HAP-1 (cell line): ENCODE results near the gene OR13C9.

Source experiments
- DNase-seq, 2 experiments: peaks; one replicate each; pipeline ENCODE4 v3.0.0-alpha.2; 2016 to 2020; ENCODE audit warnings: low spot score in 2 of 2
- H3K27me3 ChIP-seq: fragments of 250-450 bp; sonication (Bioruptor Pico); 2 replicates; pipeline ENCODE4 v1.5.1; 2020; ENCODE audit warnings: low read depth, mild to moderate bottlenecking, moderate library complexity
- H3K36me3 ChIP-seq: fragments of 250-450 bp; sonication (Bioruptor Pico); replicated peaks from 2 replicates; pipeline ENCODE4 v1.5.1; 2020; ENCODE audit warnings: mild to moderate bottlenecking
- H3K4me1 ChIP-seq: fragments of 250-450 bp; sonication (Bioruptor Pico); 2 replicates; pipeline ENCODE4 v1.5.1; 2020; ENCODE audit warnings: mild to moderate bottlenecking
- H3K4me3 ChIP-seq: fragments of 250-450 bp; sonication (Bioruptor Pico); 2 replicates; pipeline ENCODE4 v1.5.1; 2020; ENCODE audit warnings: mild to moderate bottlenecking, moderate library complexity
- H3K9me3 ChIP-seq: fragments of 250-450 bp; sonication (Bioruptor Pico); 2 replicates; pipeline ENCODE4 v1.5.1; 2020; ENCODE audit warnings: mild to moderate bottlenecking, moderate library complexity
- in situ Hi-C: fragments of 300-500 bp; cut with MboI; formaldehyde crosslinking; loops from 3 replicates; pipeline ENCODE4 v1.14.3; 2020; ENCODE audit warnings: low sequenced_read_pairs, inconsistent platforms, mixed read lengths

OR13C9 gene

GRCh38 chr9:104586496-104587180 lies 31.4 kb downstream of the OR13C9 start:
- H3K4me3 ChIP-seq, result no peak overlapping the region

GRCh38 chr9:104580562-104580961 lies 37.4 kb downstream of the OR13C9 start:
- H3K36me3 ChIP-seq, result no peaks in the 10 kb centered on the region
- no peak for DNase-seq
- H3K4me3 ChIP-seq, result no peak overlapping the region
- no peaks in the 10 kb centered on the region for H3K27me3 ChIP-seq
- in situ Hi-C loops, result no loop called here
- no peaks in the 10 kb centered on the region for H3K4me1 ChIP-seq
- no peaks in the 10 kb centered on the region for H3K9me3 ChIP-seq

More at GRCh38 chr9:104586496-104587180, 31.4 kb downstream of the OR13C9 start:
- Histone ChIP-seq H3K4me1 (no peaks in the 10 kb centered on the region), H3K9me3 (no peaks in the 10 kb centered on the region), H3K27me3 (no peaks in the 10 kb centered on the region), H3K36me3 (no peaks in the 10 kb centered on the region)
- DNase-seq, result no peak
- in situ Hi-C loops, result no loop called here

DNA sequence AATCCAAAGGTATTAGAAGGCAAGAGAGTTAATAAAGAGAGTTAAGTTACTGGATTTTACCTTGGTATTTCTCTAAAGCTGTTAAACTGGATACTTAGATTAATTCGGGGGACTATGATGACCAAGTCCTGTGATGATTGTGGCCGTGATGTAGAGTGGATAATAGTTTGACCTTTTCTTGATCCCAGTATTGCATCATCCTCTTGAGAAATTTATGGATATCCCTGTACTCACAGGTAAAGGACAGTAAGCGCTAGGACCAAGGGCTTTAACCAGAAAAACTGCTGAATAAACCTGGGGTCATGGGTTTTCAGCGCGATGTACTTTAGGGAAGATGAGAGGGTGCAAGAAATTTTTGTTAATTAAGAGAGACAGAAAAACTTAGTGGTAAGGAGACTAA lies 40.7 kb downstream of the OR13C9 start:
- in situ Hi-C loops, result no loop called here
- Histone ChIP-seq H3K27me3 (no peaks in the 10 kb centered on the region), H3K36me3 (no peaks in the 10 kb centered on the region), H3K9me3 (no peaks in the 10 kb centered on the region), H3K4me3 (no peak overlapping the region), H3K4me1 (no peaks in the 10 kb centered on the region)
- no peak for DNase-seq

DNA sequence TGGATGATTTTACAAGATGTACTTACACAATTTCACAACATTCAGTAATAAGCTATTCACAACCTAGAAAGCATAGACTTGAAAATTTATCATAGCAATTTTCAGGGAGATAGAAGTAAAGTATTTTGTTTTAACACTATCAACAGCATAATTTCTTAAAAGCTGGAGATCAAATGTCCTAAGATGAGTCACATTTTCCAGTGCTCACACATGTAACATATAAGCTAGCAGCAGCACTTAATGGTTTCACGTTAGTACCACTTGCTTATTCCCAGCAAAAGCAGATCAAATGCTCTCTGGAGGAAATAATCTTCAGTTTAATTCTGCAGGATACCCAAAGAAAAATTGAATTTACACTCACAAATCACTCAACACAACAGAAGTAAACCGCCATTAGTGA lies 42.5 kb downstream of the OR13C9 start:
- H3K4me3 ChIP-seq, result no peak overlapping the region
- H3K36me3 ChIP-seq, result no peaks in the 10 kb centered on the region
- in situ Hi-C loops, result no loop called here
- H3K27me3 ChIP-seq, result no peaks in the 10 kb centered on the region
- H3K4me1 ChIP-seq, result no peaks in the 10 kb centered on the region
- no peak for DNase-seq
- no peaks in the 10 kb centered on the region for H3K9me3 ChIP-seq

DNA sequence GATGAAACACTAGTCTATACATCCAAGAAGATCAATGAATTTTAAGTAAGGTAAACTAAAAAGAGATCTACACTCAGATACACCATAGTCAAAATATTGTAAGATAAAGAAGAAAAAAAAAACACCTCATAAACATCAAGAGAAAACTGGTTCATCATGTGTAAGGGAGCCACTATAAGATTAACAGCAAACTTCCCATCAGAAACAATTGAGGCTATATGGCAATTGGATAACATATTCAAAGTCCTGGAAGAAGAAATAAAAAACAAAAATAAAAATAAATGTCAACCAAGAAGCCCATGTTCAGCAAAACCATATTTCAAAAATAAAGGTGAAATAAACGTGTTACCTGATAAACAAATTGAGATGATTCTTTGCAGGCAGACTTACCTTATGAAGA lies 45.4 kb downstream of the OR13C9 start:
- no peak overlapping the region for H3K4me3 ChIP-seq
- no peaks in the 10 kb centered on the region for H3K36me3 ChIP-seq
- H3K4me1 ChIP-seq, result no peaks in the 10 kb centered on the region
- in situ Hi-C loops, result loop anchor here (25.0 kb wide), 1 partner anchor 90 kb away; no protein-coding TSS in a partner anchor
- DNase-seq, result no peak
- no peaks in the 10 kb centered on the region for H3K9me3 ChIP-seq
- no peaks in the 10 kb centered on the region for H3K27me3 ChIP-seq

DNA sequence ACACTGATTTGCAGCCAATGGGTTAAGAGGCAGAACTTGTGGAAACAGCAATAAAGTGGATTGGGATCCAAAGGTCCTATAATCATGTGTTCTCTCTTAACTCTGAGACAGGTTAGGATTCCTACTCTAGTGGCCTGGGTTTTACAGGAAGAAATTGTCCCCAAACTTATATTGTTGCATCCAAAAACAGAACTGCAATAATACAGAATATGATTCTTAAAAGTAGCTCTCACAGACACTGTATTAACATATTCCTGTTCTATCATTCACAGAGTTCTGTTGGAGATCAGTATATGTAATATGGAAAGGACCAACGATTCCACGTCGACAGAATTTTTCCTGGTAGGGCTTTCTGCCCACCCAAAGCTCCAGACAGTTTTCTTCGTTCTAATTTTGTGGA lies 49.1 kb downstream of the OR13C9 start, which contains the start of gene OR13C8:
Gene OR13C8, plus strand, starts transcription at position 301 of the 400 bp plus-strand sequence. Its CDS starts 0 bp downstream, at position 301.
- in situ Hi-C loops, result loop anchor here (25.0 kb wide), 1 partner anchor 93 kb away; no protein-coding TSS in a partner anchor
- no peaks in the 10 kb centered on the region for H3K4me1 ChIP-seq
- no peak for DNase-seq

More for the DNA sequence above, 49.1 kb downstream of the OR13C9 start, which contains the start of gene OR13C8:
- no peaks in the 10 kb centered on the region for H3K9me3 ChIP-seq
- H3K4me3 ChIP-seq, result no peak within 1 kb of the TSS
- no peaks in the 10 kb centered on the region for H3K27me3 ChIP-seq
- no peaks in the 10 kb centered on the region for H3K36me3 ChIP-seq
